Stimulated activated CD4-positive, alpha-beta T cell treated with anti-CD3 and anti-CD28 coated beads, Interleukin-1b, Interleukin-23, amount 100 ng/mL, for 24 hours (primary cell): ENCODE results near the gene NOX4.
"Not testable (repeated sequence)": the region's sequence is repeated elsewhere in the genome, so short reads cannot be mapped to it uniquely, and the experiment has no call there.

Experiments
- DNase-seq, 4 experiments: peaks; one replicate each; pipeline ENCODE4 v3.0.0-alpha.2; 2020; ENCODE audit warnings: low read depth in 4 of 4, low spot score in 1 of 4

The NOX4 gene

GRCh38 chr11:89309321-89309985 is 181.7 kb downstream of the NOX4 start:
- DNase-seq: not testable (repeated sequence)

- not testable (repeated sequence) for DNase-seq
Measured at GRCh38 chr11:89308272-89308671, 182.9 kb downstream of the NOX4 start.

- not testable (repeated sequence) for DNase-seq
Measured at GRCh38 chr11:89303029-89303428, 188.1 kb downstream of the NOX4 start.

GRCh38 chr11:89295023-89295422 is 196.2 kb downstream of the NOX4 start:
- DNase-seq: not testable (repeated sequence)

- no peak for DNase-seq
Measured at GRCh38 chr11:89293965-89294679, 197.1 kb downstream of the NOX4 start.

GRCh38 chr11:89288004-89288403 is 203.2 kb downstream of the NOX4 start:
- DNase-seq: not testable (repeated sequence)

GRCh38 chr11:89286601-89287000 is 204.6 kb downstream of the NOX4 start:
- DNase-seq: not testable (repeated sequence)

GRCh38 chr11:89281032-89281677 is 210.0 kb downstream of the NOX4 start:
- DNase-seq: not testable (repeated sequence)

GRCh38 chr11:89279176-89279575 is 212.0 kb downstream of the NOX4 start:
- DNase-seq: no peak

GRCh38 chr11:89275966-89276365 is 215.2 kb downstream of the NOX4 start:
- DNase-seq: no peak
